ENCODE data around the gene CDK19. TPM values are rescaled to one million over a fixed set of nuclear protein-coding genes. Genes with fewer than 3 reads are reported as not detected.

CDK19 gene
- total and polyA plus RNA-seq, 10 of the 15 experiments (the other 5 are each of a cell fraction or from before 2014, with no cell fraction given): 4.6 to 21.4 (median 12.4) TPM

DNA sequence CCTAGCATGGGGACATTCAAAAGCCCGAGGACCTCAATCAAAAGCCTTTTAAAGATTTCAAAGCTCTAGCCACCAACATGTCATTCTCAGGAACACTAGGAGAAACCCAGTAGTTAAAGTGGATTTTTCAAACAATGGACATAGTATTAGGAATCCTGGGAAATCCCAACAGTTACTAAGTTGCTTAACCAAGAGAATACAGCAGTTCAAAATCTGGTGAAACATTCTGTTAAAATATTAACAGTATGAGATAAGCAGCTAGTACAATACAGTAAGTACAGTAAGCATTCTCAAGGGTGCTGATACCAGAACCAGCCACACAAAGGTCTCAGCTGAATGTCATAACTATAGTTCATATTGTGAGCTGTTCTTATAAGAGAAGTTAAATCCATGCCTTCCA is 68.6 kb downstream of the CDK19 start:
- intact Hi-C loops (cut with micrococcal nuclease; ENCODE audit: unreplicated experiment): no loop called here
- WGBS (ENCODE audit: insufficient coverage, insufficient replicate concordance, low lambda C conversion rate, missing lambda C conversion rate): 92% methylated on average over 1 of the region's 1 CpG
- Histone ChIP-seq H3K4me2 (ENCODE audit: control insufficient read depth, insufficient read depth) (no peak overlapping the region), H3K9me3 (replicated peaks; ENCODE audit: control insufficient read depth, insufficient read depth, low read length) (peaks cover 10% of the 10 kb centered on the region), H2AFZ (ENCODE audit: control insufficient read depth, low read depth, low read length) (no peak overlapping the region), H3K79me2 (ENCODE audit: control insufficient read depth, insufficient read depth, low read length) (no peaks in the 10 kb centered on the region), H3K27me3 (replicated peaks in 1 of 2; ENCODE audit: control insufficient read depth in 2 of 2, insufficient read depth in 2 of 2, low read length in 1 of 2) (no peaks in the 10 kb centered on the region), H3K36me3 (ENCODE audit: control insufficient read depth in 2 of 2, insufficient read depth in 2 of 2, low read length in 1 of 2) (no peaks in the 10 kb centered on the region; a peak in 1 of 4 replicates), H3K9ac (ENCODE audit: control insufficient read depth, insufficient read depth, low read length) (no peak overlapping the region), H4K20me1 (ENCODE audit: control insufficient read depth, insufficient read depth) (no peaks in the 10 kb centered on the region), H3K4me1 (ENCODE audit: control insufficient read depth, insufficient read depth, low read length) (no peaks in the 10 kb centered on the region), H3K27ac (ENCODE audit: control insufficient read depth, insufficient read depth) (no peak overlapping the region), H3K4me3 (no peak overlapping the region)
- in situ Hi-C loops (cut with MboI): no loop called here
- no peak for DNase-seq (ENCODE audit: low read depth, low spot score)
- ATAC-seq: no peak
- ChIA-PET SMC1A (ENCODE audit: uncharacterized antibody, unreplicated experiment) (interaction anchor here (1.0 kb wide), 1 partner anchor 23 kb away, joined by 3 read pairs; no protein-coding TSS in a partner anchor), RAD21 (ENCODE audit: unreplicated experiment) (interaction anchor here (0.7 to 0.8 kb wide), 2 partner anchors 132 to 203 kb away, joined by 3 to 4 read pairs; no protein-coding TSS in a partner anchor), CTCF (no interaction called here), POLR2A (no interaction called here)
- no TSS peak for BruUV-seq (replicated peaks)
- TF ChIP-seq TCF7 (IDR thresholded peaks at IDR 0.05; ENCODE audit: borderline replicate concordance) (no peak), HDAC2 (IDR thresholded peaks at IDR 0.05) (no peak), NFXL1 (IDR thresholded peaks at IDR 0.05; ENCODE audit: borderline replicate concordance) (no peak)
- no peak for FAIRE-seq

DNA sequence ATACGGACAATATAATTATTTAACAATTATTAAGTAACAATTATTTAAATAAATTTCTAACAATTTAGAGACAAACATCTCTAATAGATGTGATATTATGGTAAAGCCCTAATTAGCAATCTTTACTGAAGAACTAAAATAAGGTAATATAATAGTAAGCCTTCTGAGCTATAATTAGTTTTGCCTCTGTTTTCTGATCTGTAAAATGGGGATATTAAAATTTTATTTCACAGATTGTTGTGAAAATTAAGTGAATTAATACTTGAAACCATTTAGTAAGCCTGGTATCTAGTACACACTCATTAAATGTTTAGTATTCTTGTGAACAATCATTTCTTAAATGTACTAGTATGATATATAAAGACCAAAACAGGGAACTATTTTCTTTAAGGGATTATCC is 70.3 kb downstream of the CDK19 start:
- BruUV-seq (replicated peaks): no TSS peak
- Histone ChIP-seq H3K27ac (ENCODE audit: control insufficient read depth, insufficient read depth) (no peak overlapping the region), H3K27me3 (replicated peaks in 1 of 2; ENCODE audit: control insufficient read depth in 2 of 2, insufficient read depth in 2 of 2, low read length in 1 of 2) (no peaks in the 10 kb centered on the region), H3K4me2 (ENCODE audit: control insufficient read depth, insufficient read depth) (no peak overlapping the region), H3K9me3 (replicated peaks; ENCODE audit: control insufficient read depth, insufficient read depth, low read length) (peaks cover 18% of the 10 kb centered on the region), H3K4me3 (no peak overlapping the region), H3K4me1 (ENCODE audit: control insufficient read depth, insufficient read depth, low read length) (no peaks in the 10 kb centered on the region), H2AFZ (ENCODE audit: control insufficient read depth, low read depth, low read length) (no peak overlapping the region), H3K36me3 (ENCODE audit: control insufficient read depth in 2 of 2, insufficient read depth in 2 of 2, low read length in 1 of 2) (peaks cover 0 to 7% of the 10 kb centered on the region in 2 experiments; a peak in 1 of 4 replicates), H3K79me2 (ENCODE audit: control insufficient read depth, insufficient read depth, low read length) (no peaks in the 10 kb centered on the region), H4K20me1 (ENCODE audit: control insufficient read depth, insufficient read depth) (no peaks in the 10 kb centered on the region), H3K9ac (ENCODE audit: control insufficient read depth, insufficient read depth, low read length) (no peak overlapping the region)
- ChIA-PET CTCF (no interaction called here), SMC1A (ENCODE audit: uncharacterized antibody, unreplicated experiment) (interaction anchor here (0.8 kb wide), 1 partner anchor 19 kb away, joined by 3 read pairs; no protein-coding TSS in a partner anchor), POLR2A (no interaction called here), RAD21 (ENCODE audit: unreplicated experiment) (no interaction called here)
- WGBS (ENCODE audit: insufficient coverage, insufficient replicate concordance, low lambda C conversion rate, missing lambda C conversion rate): 97% methylated on average over 1 of the region's 1 CpG
- intact Hi-C loops (cut with micrococcal nuclease; ENCODE audit: unreplicated experiment): no loop called here
- ATAC-seq: no peak
- no peak for DNase-seq (ENCODE audit: low read depth, low spot score)
- TF ChIP-seq PAX5 (IDR thresholded peaks at IDR 0.05; ENCODE audit: borderline replicate concordance, low read depth, low read length): no peak
- TF ChIP-seq, protein P1, sequence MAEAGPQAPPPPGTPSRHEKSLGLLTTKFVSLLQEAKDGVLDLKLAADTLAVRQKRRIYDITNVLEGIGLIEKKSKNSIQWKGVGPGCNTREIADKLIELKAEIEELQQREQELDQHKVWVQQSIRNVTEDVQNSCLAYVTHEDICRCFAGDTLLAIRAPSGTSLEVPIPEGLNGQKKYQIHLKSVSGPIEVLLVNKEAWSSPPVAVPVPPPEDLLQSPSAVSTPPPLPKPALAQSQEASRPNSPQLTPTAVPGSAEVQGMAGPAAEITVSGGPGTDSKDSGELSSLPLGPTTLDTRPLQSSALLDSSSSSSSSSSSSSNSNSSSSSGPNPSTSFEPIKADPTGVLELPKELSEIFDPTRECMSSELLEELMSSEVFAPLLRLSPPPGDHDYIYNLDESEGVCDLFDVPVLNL (IDR thresholded peaks at IDR 0.05; ENCODE audit: low read depth, low read length): no peak
- TF ChIP-seq CREB1 (IDR thresholded peaks at IDR 0.05; ENCODE audit: low read depth): no peak
- TF ChIP-seq POLR2A (IDR thresholded peaks at IDR 0.05; ENCODE audit: low read depth, low read length): no peak
- TF ChIP-seq FOXM1 (IDR thresholded peaks at IDR 0.05; ENCODE audit: low read depth, low read length): no peak
- no peak for TF ChIP-seq TCF12 (IDR thresholded peaks at IDR 0.05; ENCODE audit: low read depth, low read length)
- no peak for TF ChIP-seq RCOR1 (conservative IDR thresholded peaks at IDR 0.05; ENCODE audit: low read depth, low read length)
- FAIRE-seq: no peak
- in situ Hi-C loops (cut with MboI): no loop called here

All from GM12878 (cell line).